ENCODE data around the gene NR2F2. TPM values are rescaled to one million over a fixed set of nuclear protein-coding genes. Genes with fewer than 3 reads are reported as not detected.
A peak's percentile ranks its signal among the peaks of the same experiment; 100 is the strongest.

The NR2F2 gene
- polyA plus RNA-seq, 1 of the 3 experiments (the other 2 are of a cell fraction), result 3.9 TPM

GRCh38 chr15:96350934-96351724 lies 20.6 kb downstream of the NR2F2 start:
- Histone ChIP-seq H3K4me1 (ENCODE audit: control insufficient read depth in 1 of 2, insufficient read depth in 2 of 2, low read depth in 1 of 2, low read length in 1 of 2) (no peaks in the 10 kb centered on the region; a peak in 1 of 4 replicates), H4K20me1 (ENCODE audit: insufficient read depth) (no peaks in the 10 kb centered on the region), H3K4me2 (0 out of 2 replicates have a peak overlapping the region, but pooled peaks have one; percentile 65), H3K9me2 (no peaks in the 10 kb centered on the region), H2AFZ (ENCODE audit: low read depth) (no peak overlapping the region), H3K27ac (ENCODE audit: low read depth in 2 of 2, low read length in 1 of 2) (no peak overlapping the region), H3K36me3 (replicated peaks in 1 of 2; ENCODE audit: control insufficient read depth in 1 of 2, insufficient read depth in 2 of 2, low read length in 1 of 2) (no peaks in the 10 kb centered on the region), H3K79me2 (ENCODE audit: insufficient read depth) (no peaks in the 10 kb centered on the region), H3K9me3 (no peaks in the 10 kb centered on the region), H3K9ac (no peak overlapping the region), H3K4me3 (ENCODE audit: low read depth in 2 of 2, low read length in 1 of 2) (no peak overlapping the region), H3F3A (replicated peaks; ENCODE audit: insufficient read depth) (peaks cover 3% of the 10 kb centered on the region), H3K27me3 (ENCODE audit: insufficient read depth) (peaks cover 93% of the 10 kb centered on the region)
- CTCF ChIA-PET, result interaction anchor here (8.0 kb wide), 1 partner anchor 231 kb away, joined by 102 read pairs; no protein-coding TSS in a partner anchor
- 16% methylated on average over 19 of the region's 19 CpGs for WGBS (ENCODE audit: low lambda C conversion rate)
- DNase-seq, result no peak
- TF ChIP-seq, protein P1, sequence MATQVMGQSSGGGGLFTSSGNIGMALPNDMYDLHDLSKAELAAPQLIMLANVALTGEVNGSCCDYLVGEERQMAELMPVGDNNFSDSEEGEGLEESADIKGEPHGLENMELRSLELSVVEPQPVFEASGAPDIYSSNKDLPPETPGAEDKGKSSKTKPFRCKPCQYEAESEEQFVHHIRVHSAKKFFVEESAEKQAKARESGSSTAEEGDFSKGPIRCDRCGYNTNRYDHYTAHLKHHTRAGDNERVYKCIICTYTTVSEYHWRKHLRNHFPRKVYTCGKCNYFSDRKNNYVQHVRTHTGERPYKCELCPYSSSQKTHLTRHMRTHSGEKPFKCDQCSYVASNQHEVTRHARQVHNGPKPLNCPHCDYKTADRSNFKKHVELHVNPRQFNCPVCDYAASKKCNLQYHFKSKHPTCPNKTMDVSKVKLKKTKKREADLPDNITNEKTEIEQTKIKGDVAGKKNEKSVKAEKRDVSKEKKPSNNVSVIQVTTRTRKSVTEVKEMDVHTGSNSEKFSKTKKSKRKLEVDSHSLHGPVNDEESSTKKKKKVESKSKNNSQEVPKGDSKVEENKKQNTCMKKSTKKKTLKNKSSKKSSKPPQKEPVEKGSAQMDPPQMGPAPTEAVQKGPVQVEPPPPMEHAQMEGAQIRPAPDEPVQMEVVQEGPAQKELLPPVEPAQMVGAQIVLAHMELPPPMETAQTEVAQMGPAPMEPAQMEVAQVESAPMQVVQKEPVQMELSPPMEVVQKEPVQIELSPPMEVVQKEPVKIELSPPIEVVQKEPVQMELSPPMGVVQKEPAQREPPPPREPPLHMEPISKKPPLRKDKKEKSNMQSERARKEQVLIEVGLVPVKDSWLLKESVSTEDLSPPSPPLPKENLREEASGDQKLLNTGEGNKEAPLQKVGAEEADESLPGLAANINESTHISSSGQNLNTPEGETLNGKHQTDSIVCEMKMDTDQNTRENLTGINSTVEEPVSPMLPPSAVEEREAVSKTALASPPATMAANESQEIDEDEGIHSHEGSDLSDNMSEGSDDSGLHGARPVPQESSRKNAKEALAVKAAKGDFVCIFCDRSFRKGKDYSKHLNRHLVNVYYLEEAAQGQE (IDR thresholded peaks at IDR 0.05; ENCODE audit: low read depth, low read length), result no peak
- TF ChIP-seq NFIC (IDR thresholded peaks at IDR 0.05; ENCODE audit: borderline replicate concordance) (no peak), NRF1 (IDR thresholded peaks at IDR 0.05; ENCODE audit: low read depth, low read length) (no peak), MEF2A (IDR thresholded peaks at IDR 0.05; ENCODE audit: borderline replicate concordance, low read depth) (no peak)
- POLR2A ChIA-PET, result no interaction called here

DNA sequence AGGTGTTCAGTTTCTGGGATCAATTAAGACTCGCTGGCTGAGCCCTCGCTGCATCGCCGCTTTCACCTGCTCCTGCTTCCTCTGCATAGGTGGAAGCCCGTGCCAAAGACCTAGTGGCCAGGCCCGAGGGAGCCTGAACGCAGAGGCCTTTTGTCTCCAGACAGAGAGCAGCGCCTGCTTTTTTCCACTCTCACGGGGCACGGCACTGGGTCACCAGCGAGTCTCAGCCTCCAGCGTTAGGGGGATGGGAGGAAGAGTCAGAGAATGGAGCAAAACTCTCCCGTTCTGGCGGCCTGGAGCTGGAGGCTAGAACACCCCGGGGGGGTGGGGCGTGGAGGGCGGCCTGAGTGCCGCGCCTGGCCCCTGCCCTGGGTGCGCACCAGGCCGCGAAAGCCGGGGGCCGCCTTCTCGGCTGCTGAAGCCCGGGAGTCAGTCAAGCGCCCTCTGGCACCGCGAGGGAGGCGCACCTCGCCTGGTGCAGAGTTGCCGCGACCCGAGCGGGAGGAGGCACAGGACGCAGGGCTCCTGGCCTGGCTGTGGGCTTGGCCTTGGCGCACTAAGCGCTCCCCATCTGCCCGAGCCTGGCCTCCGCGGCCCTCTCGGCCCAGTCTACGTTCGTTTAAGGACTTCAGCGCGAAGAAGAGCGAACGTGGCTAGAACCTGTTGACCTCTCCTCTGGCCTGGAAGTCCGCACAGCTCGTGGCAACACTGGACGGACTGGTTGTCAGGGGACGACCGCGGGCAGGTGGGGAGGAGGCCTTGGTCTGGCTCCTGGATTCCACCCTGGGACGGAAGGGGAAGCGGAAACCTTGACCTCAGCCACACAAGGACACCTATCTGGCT lies 21.5 kb downstream of the NR2F2 start:
- Histone ChIP-seq H3K4me3 (ENCODE audit: low read depth in 2 of 2, low read length in 1 of 2) (no peak overlapping the region), H3K27me3 (ENCODE audit: insufficient read depth) (peaks cover 96% of the 10 kb centered on the region), H3K36me3 (replicated peaks in 1 of 2; ENCODE audit: control insufficient read depth in 1 of 2, insufficient read depth in 2 of 2, low read length in 1 of 2) (no peaks in the 10 kb centered on the region), H4K20me1 (ENCODE audit: insufficient read depth) (no peaks in the 10 kb centered on the region), H3K9ac (no peak overlapping the region), H3K79me2 (ENCODE audit: insufficient read depth) (no peaks in the 10 kb centered on the region), H3K4me1 (ENCODE audit: control insufficient read depth in 1 of 2, insufficient read depth in 2 of 2, low read depth in 1 of 2, low read length in 1 of 2) (peaks cover 0 to under 1% of the 10 kb centered on the region in 2 experiments; a peak in 2 of 4 replicates), H3K4me2 (peak overlapping the region; percentile 65; the same call in 1 of the 2 replicates), H3K9me2 (no peaks in the 10 kb centered on the region), H3K9me3 (no peaks in the 10 kb centered on the region), H2AFZ (ENCODE audit: low read depth) (no peak overlapping the region), H3F3A (replicated peaks; ENCODE audit: insufficient read depth) (peaks cover 3% of the 10 kb centered on the region), H3K27ac (ENCODE audit: low read depth in 2 of 2, low read length in 1 of 2) (no peak overlapping the region)
- WGBS (ENCODE audit: low lambda C conversion rate), result 27% methylated on average over 26 of the region's 56 CpGs
- ChIA-PET POLR2A (no interaction called here), CTCF (interaction anchor here (8.0 kb wide), 1 partner anchor 230 kb away, joined by 102 read pairs; no protein-coding TSS in a partner anchor)
- no peak for TF ChIP-seq TAF1 (IDR thresholded peaks at IDR 0.05; ENCODE audit: borderline replicate concordance, low read depth, low read length)
- no peak for TF ChIP-seq RAD21 (IDR thresholded peaks at IDR 0.05; ENCODE audit: low read length)
- TF ChIP-seq IRF3 (IDR thresholded peaks at IDR 0.05; ENCODE audit: low read depth, low read length), result no peak
- no peak for TF ChIP-seq GABPA (IDR thresholded peaks at IDR 0.05; ENCODE audit: low read depth)
- no peak for TF ChIP-seq MAX (IDR thresholded peaks at IDR 0.05; ENCODE audit: low read depth)
- TF ChIP-seq FOSL2 (IDR thresholded peaks at IDR 0.05; ENCODE audit: borderline replicate concordance, low read depth), result no peak
- TF ChIP-seq, protein P2, sequence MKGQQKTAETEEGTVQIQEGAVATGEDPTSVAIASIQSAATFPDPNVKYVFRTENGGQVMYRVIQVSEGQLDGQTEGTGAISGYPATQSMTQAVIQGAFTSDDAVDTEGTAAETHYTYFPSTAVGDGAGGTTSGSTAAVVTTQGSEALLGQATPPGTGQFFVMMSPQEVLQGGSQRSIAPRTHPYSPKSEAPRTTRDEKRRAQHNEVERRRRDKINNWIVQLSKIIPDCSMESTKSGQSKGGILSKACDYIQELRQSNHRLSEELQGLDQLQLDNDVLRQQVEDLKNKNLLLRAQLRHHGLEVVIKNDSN (IDR thresholded peaks at IDR 0.05; ENCODE audit: borderline replicate concordance, low read depth), result no peak
- no peak for TF ChIP-seq MEF2A (IDR thresholded peaks at IDR 0.05; ENCODE audit: borderline replicate concordance, low read depth)
- TF ChIP-seq, protein P3, sequence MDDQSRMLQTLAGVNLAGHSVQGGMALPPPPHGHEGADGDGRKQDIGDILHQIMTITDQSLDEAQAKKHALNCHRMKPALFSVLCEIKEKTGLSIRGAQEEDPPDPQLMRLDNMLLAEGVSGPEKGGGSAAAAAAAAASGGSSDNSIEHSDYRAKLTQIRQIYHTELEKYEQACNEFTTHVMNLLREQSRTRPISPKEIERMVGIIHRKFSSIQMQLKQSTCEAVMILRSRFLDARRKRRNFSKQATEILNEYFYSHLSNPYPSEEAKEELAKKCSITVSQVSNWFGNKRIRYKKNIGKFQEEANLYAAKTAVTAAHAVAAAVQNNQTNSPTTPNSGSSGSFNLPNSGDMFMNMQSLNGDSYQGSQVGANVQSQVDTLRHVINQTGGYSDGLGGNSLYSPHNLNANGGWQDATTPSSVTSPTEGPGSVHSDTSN (IDR thresholded peaks at IDR 0.05), result no peak
- TF ChIP-seq CHD2 (IDR thresholded peaks at IDR 0.05; ENCODE audit: low read length, partially characterized antibody), result no peak
- no peak for TF ChIP-seq POLR2AphosphoS5 (IDR thresholded peaks at IDR 0.05; ENCODE audit: low read depth, low read length)
- no peak for DNase-seq
